DMS53 treated with DMSO at 0.1 percent for 48 hours (cell line): ENCODE results near the gene DMRTC2.
"Not testable (repeated sequence)": the region's sequence is repeated elsewhere in the genome, so short reads cannot be mapped to it uniquely, and the experiment has no call there.

Experiments
- DNase-seq: peaks from one replicate; lab custom pipeline; 2025; ENCODE audit not compliant: unreplicated experiment; lab: John Stamatoyannopoulos, UW

Gene DMRTC2

GRCh38 chr19:41869374-41869955 lies 24.6 kb downstream of the DMRTC2 start:
- no peak for DNase-seq

GRCh38 chr19:41870401-41870873 lies 25.6 kb downstream of the DMRTC2 start:
- DNase-seq, result no peak

GRCh38 chr19:41871573-41872383 lies 26.9 kb downstream of the DMRTC2 start:
- no peak for DNase-seq

- DNase-seq, result no peak
Measured at GRCh38 chr19:41872384-41872774, 27.5 kb downstream of the DMRTC2 start.

GRCh38 chr19:41872775-41873647 lies 28.2 kb downstream of the DMRTC2 start:
- peak; percentile 84 for DNase-seq

GRCh38 chr19:41875973-41876372 lies 31.1 kb downstream of the DMRTC2 start:
- not testable (repeated sequence) for DNase-seq

- DNase-seq, result no peak
Measured at GRCh38 chr19:41876847-41877832, 32.3 kb downstream of the DMRTC2 start, which contains the start of gene CD79A. Gene CD79A, plus strand, starts transcription at chr19:41877279. Its CDS starts 26 bp downstream, at chr19:41877305.

DNA sequence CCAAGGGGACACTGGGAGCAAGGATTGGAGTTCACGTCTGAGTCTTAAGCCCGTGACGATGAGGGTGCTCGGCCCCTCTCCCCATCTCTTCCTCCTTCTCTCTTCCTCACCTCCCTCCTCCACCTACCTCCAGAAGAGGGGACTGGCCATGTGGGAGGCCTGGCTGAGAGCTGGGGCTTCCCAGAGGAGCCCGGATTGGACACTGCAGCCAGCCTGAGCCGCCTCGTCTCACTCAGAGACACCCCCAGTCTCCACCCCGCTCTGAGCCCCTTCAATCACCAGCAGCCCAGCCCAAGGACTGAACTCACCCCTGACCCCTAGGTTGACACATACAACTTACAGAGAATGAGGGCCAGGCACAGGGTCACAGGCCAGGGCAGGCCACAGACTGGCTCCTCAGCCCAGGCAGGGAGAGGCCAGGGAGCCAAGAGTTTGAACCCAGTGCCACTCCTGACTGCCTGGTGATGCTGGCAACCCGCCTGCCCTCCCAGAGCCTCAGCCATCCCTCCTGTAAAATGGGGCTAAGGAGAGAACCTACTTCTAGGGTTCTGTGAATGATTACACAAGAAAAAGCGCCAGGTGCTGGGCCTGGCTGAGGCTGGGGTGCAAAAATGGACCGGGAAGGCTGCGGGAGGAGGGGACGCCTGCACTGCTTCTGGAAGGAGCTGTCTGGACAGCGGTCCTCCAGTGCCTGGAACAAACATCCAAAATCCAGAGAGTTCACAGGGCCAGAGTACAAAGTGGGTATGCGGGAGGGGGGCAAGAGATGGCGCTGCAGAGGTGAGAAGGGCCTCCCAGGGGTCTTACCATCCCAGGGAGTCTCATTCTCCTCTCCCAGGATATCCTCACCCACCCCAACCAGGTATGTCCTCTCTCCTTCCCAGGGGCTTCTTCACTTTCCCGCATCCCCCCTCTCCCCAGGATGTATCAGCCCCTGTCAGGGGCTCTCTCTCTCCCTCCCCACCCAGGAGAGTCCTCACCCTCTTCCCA lies 33.4 kb downstream of the DMRTC2 start:
- no peak for DNase-seq

GRCh38 chr19:41879080-41879479 lies 34.2 kb downstream of the DMRTC2 start:
- no peak for DNase-seq

GRCh38 chr19:41879670-41880328 lies 35.0 kb downstream of the DMRTC2 start:
- no peak for DNase-seq

DNA sequence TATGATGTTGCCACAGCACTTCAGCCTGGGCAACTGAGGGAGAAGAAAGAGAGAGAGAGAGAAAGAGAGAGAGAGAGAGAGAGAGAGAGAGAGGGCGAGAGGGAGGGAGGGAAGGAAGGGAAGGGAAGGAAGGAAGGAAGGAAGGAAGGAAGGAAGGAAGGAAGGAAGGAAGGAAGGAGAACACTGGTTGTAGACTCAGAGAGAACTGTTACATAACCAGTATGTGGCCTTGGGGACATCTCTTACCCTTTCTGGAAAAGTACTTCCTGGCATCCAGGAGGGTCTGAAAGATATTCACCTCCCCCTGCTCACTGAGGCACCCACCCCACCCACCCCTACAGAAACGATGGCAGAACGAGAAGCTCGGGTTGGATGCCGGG lies 35.5 kb downstream of the DMRTC2 start:
- DNase-seq, result no peak

DNA sequence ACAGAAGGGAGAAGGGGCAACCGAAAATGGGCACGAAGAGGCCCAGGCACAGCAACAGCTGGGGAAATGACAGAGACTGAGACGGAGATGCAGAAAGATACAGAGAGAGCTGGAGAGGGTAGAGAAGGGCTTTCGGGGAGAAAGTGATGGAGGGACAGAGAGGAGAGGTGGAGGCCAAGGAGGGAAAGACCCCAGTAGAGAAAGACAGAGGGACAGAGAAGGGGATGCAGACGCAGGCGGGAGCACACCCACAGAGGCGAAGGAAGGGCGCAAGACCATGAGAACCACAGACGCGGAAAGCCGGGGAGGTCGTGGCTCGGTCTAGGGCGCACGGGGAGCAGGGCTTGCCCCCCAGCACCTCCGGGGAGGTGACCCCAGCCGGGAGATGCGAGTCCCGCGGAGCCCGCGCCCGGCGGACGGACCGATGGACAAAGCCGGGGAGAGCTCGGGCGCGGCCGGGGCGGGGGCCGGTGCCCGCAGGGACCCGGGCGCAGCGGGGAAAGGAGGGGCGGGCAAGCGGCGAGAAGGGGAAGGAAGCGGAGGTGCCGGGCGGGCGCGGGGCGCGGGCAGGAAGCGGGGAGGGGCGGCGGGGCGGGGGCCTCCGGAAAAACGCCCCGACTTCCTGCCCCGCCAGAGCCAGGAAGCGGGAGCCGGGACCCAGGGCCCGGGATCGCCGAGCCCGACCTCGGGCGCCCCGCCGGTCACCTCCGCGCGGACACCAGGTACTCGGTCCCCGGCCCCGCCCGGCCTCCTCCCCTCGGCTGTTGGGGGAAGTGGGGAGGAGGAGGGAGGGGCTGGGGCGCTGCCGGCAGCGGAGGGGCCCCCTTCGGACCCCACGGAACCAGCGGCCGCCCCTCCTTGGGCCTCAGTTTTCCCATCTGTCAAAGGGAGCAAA lies 38.0 kb downstream of the DMRTC2 start, which contains the start of gene ARHGEF1:
Gene ARHGEF1 (plus strand): TSS at position 617 of the 895 bp plus-strand sequence. CDS start 4,899 bp downstream, outside the sequence.
- DNase-seq, result no peak

DNA sequence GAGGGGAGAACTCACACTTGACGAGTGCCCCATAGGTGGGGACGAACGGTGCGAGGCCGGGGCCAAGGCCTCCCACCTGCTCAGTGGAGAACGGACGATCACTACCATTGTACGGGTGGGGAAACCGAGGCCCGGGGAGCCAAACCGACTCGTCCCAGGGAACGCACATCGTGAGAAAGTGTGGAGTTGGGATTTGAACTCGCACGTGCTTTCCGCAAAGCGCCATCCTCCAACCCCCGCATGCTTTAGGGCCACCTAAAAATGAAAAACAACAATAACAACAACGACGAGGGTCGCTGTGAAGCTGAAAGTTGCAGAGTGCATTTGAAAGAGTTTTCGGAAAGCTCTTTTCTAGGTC lies 38.6 kb downstream of the DMRTC2 start:
- DNase-seq, result no peak

DNA sequence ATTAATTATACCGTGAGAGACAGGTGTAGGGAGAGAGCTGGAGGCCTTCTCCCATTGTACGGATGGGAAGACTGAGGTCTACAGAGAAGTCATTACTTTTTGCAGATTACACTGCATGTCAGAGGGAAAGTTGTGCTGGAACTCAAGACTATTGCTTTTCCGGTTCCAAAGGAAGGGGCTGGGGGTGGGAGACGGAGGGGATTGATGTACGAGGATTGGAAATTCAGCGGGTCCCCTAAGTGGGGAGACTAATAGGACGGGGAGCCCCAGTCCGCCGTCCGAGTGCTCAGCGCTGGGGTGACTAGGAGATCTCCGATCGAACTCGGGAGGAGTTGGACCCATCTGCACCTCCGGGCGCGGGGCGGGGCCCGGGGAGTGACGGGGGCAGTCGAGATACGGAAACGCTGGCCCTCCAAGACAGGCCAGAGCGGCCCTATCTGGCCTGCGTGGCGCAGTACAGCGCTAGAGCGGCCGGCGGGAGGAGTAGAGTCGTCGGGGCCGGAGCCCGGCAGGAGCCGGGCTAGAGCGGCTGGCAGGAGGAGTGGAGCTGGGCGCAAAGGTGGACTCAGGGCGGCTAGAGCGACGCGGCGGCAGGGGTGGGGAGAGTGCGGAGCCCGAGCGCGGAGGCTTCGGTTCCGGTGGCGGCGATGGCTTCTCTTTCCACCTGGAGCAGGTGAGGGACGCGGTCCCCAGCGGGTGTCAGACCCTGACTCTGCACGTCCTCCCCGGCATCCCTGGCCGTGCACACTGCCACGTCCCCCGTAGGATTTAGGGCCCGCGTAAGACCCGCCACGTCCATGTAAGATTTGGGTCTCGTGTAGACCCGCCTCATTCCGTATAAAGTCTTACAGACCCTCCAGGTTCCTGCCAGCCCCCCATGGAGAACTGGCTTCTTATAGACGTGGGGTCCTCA lies 39.2 kb downstream of the DMRTC2 start:
- DNase-seq, result peak; percentile 93

DNA sequence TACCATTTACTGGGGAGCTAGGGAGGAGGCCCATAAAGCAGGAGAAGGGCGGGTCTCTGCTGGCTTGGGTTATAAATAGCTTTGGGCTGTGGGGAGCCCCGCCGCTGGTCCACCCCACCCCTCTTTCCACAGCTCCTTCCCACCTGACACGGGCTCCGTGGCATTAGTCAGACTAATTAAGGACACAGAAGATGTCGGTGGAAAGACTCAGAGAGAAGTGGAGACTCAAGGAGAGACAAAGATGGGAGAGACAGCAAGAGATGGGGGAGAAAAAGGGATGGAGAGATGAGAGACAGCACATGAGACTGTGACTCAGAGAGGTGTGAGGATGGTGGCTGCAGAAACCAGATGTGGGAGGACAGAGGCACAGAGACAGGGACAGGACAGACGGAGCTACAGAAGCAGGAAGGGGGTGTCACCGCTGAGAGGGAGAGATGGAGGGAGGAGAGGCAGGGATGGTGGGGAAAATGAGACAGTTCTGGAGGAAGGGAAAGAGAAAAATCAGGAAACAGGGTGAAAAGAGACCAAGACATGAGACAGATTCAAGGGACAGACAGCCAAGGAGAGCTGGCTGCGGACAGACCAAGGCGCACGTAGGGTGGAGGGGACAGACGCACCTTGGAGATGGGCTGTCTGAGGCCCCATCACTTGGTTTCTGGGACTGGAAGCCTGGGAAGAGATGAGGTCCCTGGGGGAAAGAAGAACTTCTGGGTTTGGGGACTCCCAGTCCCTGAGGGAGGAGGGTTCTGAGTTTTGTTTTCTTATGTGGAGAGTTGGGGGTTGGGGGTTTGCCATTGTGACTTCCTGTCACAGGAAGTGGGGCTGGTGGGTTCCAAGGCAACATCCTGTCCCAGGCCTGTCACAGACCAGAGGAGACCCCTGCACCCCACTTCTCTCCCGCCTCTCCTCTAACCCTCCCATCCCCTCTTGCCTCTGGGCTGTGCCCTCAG lies 42.2 kb downstream of the DMRTC2 start:
- no peak for DNase-seq
